NB4 (cell line): Measurements from ENCODE around the gene COL4A1.

Experiments
- DNase-seq: peaks from one replicate; pipeline ENCODE4 v3.0.0; 2010; ENCODE audit warnings: low read depth
- H3K4me3 ChIP-seq: one replicate; pipeline ENCODE4 v1.5.1; 2011; ENCODE audit warnings: mild to moderate bottlenecking, low read depth, low read length, moderate library complexity
- MYC ChIP-seq: IDR thresholded peaks from 2 replicates; pipeline ENCODE4 v1.6.1; 2011; ENCODE audit warnings: low read depth, low read length
- POLR2A ChIP-seq: IDR thresholded peaks from 2 replicates; pipeline ENCODE4 v1.6.1; 2011; ENCODE audit warnings: mild to moderate bottlenecking; ENCODE audit not compliant: insufficient read length; ENCODE audit errors: extremely low read depth
- TF ChIP-seq, protein P1 (sequence below): IDR thresholded peaks from 2 replicates; pipeline ENCODE4 v1.6.1; 2011; ENCODE audit warnings: low read depth, low read length
- TF ChIP-seq, protein P2 (sequence below): IDR thresholded peaks from one replicate; pipeline ENCODE4 v1.5.1; 2012; ENCODE audit warnings: low read depth, low read length

Gene COL4A1

DNA sequence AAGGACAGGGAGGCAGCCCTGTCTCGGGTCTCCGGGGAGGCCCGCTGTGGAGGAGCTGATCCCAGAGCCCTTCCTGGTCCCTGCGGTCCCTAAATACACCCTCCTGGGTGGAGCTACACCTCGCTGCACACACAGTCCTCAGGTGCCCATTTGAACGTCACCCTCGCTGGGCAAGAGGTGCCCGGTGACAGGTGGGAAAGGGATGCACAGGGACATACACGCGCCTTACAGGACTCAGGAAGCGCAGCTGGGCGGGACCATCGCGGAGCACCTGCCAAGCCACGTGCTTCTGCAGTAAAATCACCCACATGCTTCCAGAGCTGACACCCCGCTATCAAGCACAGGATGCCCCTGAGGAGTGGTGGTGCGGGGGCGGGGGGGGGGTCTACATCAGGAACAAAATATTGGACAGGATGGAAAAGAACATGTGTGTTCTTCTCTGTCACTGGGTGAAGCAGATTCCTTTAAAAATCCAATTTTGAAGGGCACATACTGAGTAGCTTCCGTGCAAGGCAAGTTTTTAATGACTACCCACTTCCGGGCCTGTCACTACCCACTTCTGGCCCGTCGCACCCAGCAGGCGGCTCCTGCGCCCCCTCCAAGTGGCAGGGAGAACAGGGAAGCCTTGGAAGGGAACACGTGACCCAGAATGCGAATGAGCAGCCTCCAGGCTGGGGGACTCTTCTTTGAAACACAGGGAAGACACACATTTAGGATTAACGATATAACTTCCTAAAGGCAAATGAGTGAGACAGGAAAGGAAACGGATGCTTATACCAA is 78.9 kb downstream of the COL4A1 start:
- TF ChIP-seq, protein P1, sequence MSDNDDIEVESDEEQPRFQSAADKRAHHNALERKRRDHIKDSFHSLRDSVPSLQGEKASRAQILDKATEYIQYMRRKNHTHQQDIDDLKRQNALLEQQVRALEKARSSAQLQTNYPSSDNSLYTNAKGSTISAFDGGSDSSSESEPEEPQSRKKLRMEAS, result no peak
- TF ChIP-seq POLR2A (no peak), MYC (no peak)
- TF ChIP-seq, protein P2, sequence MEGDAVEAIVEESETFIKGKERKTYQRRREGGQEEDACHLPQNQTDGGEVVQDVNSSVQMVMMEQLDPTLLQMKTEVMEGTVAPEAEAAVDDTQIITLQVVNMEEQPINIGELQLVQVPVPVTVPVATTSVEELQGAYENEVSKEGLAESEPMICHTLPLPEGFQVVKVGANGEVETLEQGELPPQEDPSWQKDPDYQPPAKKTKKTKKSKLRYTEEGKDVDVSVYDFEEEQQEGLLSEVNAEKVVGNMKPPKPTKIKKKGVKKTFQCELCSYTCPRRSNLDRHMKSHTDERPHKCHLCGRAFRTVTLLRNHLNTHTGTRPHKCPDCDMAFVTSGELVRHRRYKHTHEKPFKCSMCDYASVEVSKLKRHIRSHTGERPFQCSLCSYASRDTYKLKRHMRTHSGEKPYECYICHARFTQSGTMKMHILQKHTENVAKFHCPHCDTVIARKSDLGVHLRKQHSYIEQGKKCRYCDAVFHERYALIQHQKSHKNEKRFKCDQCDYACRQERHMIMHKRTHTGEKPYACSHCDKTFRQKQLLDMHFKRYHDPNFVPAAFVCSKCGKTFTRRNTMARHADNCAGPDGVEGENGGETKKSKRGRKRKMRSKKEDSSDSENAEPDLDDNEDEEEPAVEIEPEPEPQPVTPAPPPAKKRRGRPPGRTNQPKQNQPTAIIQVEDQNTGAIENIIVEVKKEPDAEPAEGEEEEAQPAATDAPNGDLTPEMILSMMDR, result no peak
- no peak for DNase-seq
- no peak overlapping the region for H3K4me3 ChIP-seq

DNA sequence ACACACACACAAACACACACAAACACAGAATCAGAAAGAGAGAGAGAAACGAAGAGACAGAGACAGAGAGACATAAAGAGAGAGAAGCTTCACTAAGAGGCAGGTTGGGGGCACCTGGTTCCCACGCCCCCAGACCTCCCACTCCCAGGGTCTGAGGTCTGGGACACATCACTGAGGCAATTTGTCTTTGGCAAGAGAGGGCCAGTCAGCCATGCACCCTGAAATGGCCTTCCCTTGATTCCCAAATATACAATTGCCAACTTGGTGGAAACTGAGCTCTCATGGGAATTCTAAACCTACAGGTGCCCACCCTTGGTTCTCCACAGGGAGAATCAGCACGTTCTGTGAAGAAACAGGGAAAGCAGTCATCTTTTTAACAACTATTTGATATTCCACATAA is 79.5 kb downstream of the COL4A1 start:
- H3K4me3 ChIP-seq, result no peak overlapping the region
- TF ChIP-seq, protein P2, result no peak
- TF ChIP-seq, protein P1, result no peak
- no peak for TF ChIP-seq POLR2A
- TF ChIP-seq MYC, result no peak
- DNase-seq, result no peak

DNA sequence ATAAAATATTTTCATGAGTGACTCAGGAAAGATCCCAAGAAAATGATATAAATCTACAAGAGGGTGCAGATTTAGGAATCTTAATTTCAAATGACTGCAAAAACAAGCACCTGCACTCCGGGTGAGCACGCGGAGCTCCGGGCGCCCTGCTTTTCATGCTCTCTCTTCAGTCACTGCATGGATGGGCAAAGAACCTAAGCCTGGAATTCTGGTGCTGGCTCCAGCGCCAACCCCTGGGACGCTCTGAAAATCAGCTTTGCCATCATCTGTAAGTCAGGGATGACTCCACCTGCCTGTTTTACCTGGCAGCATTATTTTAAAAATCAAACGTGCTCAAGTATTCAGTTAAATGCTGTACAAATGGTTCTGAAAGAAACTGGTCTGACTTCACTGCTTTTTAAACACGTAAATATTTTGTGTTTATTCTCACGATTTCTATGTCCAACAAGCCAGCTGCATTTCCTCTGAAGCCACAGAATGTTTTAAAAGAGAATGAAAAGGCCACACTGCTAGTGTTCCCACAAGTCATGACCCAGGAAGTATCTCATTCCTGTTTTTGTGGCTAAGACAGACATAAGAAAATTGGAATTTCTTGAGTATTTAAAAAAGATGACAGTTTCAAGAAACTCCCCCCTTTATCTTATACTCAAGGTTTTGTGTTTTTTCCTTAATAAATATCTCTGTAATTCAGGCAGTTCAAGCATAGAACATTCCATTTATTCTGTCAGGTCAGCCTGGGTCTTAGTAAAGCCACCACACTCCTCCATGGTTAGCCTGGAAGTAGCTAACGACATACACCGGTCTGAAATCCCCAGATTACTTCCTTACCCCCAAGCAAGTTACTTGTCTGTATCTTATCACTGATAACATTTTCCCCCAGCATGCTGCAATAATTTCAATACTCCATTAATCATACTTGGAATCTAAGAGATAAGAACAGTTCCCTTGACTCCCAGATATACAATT is 81.1 kb downstream of the COL4A1 start:
- H3K4me3 ChIP-seq, result no peak overlapping the region
- DNase-seq, result no peak
- TF ChIP-seq MYC (no peak), POLR2A (no peak)
- TF ChIP-seq, protein P2, result no peak
- TF ChIP-seq, protein P1, result no peak

DNA sequence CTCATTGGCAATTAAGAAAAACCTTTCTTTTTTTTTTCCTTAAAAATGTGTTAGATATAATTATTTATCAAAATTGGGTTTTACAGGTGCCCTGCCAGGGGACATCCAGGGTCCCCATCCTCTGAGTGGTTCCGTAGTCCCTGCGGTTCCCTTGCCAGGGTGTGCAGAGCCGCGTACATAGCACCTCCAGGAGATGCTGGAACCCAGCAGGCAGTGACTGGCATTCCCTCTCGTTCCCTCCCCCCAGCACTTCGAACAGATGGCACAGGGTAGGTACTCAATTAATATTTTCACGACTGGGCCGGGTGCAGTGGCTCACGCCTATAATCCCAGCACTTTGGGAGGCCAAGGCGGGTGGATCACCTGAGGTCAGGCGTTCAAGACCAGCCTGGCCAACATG is 82.0 kb downstream of the COL4A1 start:
- TF ChIP-seq, protein P1, result no peak
- TF ChIP-seq POLR2A (no peak), MYC (no peak)
- TF ChIP-seq, protein P2, result no peak
- DNase-seq, result no peak
- H3K4me3 ChIP-seq, result no peak overlapping the region

DNA sequence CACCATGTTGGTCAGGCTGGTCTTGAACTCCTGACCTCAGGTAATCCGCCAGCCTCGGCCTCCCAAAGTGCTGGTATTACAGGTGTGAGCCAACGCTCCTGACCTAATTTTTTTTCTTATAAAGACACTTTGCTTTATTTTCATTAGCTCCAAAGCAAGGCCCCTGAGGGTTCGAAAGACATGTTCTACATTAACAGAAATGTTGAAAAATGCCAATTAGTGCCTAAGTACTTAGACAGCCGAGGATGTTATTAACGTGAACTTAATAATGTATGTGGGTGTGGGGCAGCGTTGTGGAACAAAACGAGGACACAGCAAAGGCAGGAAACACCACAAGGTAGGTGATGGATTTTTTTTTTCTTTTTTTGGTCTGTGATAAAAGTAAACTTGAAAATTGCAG is 82.4 kb downstream of the COL4A1 start:
- TF ChIP-seq, protein P2, result no peak
- TF ChIP-seq, protein P1, result no peak
- no peak for DNase-seq
- no peak overlapping the region for H3K4me3 ChIP-seq
